Embryonic facial prominence (tissue), 1 donor: Measurements from ENCODE around the gene TRIM67.

ENCODE experiments used
- DNase-seq: peaks from one replicate; pipeline ENCODE4 v3.0.0-alpha.2; 2016; ENCODE audit errors: extremely low spot score

TRIM67 gene

GRCh38 chr1:231183639-231184590 is 22.1 kb downstream of the TRIM67 start:
- no peak for DNase-seq

GRCh38 chr1:231184891-231185290 is 23.0 kb downstream of the TRIM67 start:
- no peak for DNase-seq

- no peak for DNase-seq
Observed at GRCh38 chr1:231185391-231185790, 23.5 kb downstream of the TRIM67 start.

GRCh38 chr1:231186356-231187115 is 24.7 kb downstream of the TRIM67 start:
- no peak for DNase-seq

GRCh38 chr1:231187571-231187970 is 25.7 kb downstream of the TRIM67 start:
- DNase-seq = no peak

- DNase-seq = no peak
Observed at GRCh38 chr1:231188072-231188471, 26.2 kb downstream of the TRIM67 start.

- DNase-seq = no peak
Observed at GRCh38 chr1:231188768-231189167, 26.9 kb downstream of the TRIM67 start.

GRCh38 chr1:231189683-231190270 is 27.9 kb downstream of the TRIM67 start:
- DNase-seq = no peak

- no peak for DNase-seq
Observed at GRCh38 chr1:231190456-231190855, 28.6 kb downstream of the TRIM67 start.

- no peak for DNase-seq
Observed at GRCh38 chr1:231192620-231193163, 30.8 kb downstream of the TRIM67 start.

- no peak for DNase-seq
Observed at GRCh38 chr1:231193710-231194340, 32.0 kb downstream of the TRIM67 start.

- no peak for DNase-seq
Observed at GRCh38 chr1:231194476-231194842, 32.6 kb downstream of the TRIM67 start.

GRCh38 chr1:231194843-231195516 is 33.1 kb downstream of the TRIM67 start:
- no peak for DNase-seq

- no peak for DNase-seq
Observed at GRCh38 chr1:231196307-231196706, 34.4 kb downstream of the TRIM67 start.

- no peak for DNase-seq
Observed at GRCh38 chr1:231196728-231197127, 34.9 kb downstream of the TRIM67 start.

GRCh38 chr1:231199868-231200267 is 38.0 kb downstream of the TRIM67 start:
- DNase-seq = no peak

GRCh38 chr1:231200388-231201031 is 38.7 kb downstream of the TRIM67 start:
- no peak for DNase-seq

GRCh38 chr1:231201375-231201978 is 39.6 kb downstream of the TRIM67 start:
- no peak for DNase-seq

GRCh38 chr1:231201979-231202633 is 40.2 kb downstream of the TRIM67 start:
- DNase-seq = no peak
